ENCODE results near the gene SLC44A2.
A peak's percentile ranks its signal among the peaks of the same experiment; 100 is the strongest.

The SLC44A2 gene

DNA sequence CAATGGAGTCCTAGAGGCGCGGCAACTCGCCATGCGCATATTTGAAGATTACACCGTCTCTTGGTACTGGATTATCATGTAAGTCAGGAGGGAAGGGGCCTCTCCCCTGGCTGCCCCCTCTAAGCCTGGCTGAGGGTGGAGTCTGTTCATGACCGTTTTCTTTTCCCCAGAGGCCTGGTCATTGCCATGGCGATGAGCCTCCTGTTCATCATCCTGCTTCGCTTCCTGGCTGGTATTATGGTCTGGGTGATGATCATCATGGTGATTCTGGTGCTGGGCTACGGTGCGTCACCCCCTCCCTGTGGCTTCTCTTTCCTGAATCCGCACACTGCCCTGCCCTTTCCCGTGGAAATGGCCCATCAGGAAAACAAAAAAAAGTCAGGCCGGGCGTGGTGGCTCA is 6.5 kb downstream of the SLC44A2 start:
- TF ChIP-seq, protein P1, sequence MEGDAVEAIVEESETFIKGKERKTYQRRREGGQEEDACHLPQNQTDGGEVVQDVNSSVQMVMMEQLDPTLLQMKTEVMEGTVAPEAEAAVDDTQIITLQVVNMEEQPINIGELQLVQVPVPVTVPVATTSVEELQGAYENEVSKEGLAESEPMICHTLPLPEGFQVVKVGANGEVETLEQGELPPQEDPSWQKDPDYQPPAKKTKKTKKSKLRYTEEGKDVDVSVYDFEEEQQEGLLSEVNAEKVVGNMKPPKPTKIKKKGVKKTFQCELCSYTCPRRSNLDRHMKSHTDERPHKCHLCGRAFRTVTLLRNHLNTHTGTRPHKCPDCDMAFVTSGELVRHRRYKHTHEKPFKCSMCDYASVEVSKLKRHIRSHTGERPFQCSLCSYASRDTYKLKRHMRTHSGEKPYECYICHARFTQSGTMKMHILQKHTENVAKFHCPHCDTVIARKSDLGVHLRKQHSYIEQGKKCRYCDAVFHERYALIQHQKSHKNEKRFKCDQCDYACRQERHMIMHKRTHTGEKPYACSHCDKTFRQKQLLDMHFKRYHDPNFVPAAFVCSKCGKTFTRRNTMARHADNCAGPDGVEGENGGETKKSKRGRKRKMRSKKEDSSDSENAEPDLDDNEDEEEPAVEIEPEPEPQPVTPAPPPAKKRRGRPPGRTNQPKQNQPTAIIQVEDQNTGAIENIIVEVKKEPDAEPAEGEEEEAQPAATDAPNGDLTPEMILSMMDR (IDR thresholded peaks at IDR 0.05; ENCODE audit: extremely low read depth, missing control alignments): no peak

DNA sequence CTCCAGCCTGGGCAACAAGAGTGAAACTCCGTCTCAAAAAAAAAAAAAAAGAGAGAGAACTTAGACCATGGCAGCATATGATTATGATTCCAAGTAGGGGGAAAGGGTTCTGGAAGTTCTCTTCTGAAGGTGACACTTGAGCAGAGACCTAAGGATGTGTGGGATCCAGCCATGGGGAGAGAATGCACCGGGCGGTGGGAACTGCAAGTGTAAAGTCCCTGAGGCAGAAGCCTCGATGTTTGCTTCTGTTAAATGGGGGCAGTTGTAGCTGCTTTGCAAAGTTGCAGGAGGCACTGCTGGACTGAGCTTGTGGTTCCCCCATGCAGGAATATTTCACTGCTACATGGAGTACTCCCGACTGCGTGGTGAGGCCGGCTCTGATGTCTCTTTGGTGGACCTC is 9.1 kb downstream of the SLC44A2 start:
- TF ChIP-seq, protein P1 (IDR thresholded peaks at IDR 0.05; ENCODE audit: extremely low read depth, missing control alignments): no peak
- no peak for DNase-seq (ENCODE audit: low spot score)

More for the DNA sequence above, 6.5 kb downstream of the SLC44A2 start:
- peak; percentile 4 for DNase-seq (ENCODE audit: low spot score)

DNA sequence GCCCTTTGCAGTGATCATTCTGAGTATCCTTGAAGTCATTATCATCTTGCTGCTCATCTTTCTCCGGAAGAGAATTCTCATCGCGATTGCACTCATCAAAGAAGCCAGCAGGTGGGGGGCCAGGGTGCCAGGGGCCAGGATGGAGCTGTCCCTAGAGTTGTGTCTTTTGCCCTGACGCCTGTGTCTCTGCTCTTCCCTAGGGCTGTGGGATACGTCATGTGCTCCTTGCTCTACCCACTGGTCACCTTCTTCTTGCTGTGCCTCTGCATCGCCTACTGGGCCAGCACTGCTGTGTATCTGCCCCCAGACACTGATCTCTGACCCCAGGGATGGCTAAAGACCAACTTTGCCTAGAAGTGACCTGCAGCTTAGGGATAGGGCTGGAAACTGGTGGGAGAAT is 9.6 kb downstream of the SLC44A2 start:
- DNase-seq (ENCODE audit: low spot score): no peak
- TF ChIP-seq, protein P1 (IDR thresholded peaks at IDR 0.05; ENCODE audit: extremely low read depth, missing control alignments): no peak

DNA sequence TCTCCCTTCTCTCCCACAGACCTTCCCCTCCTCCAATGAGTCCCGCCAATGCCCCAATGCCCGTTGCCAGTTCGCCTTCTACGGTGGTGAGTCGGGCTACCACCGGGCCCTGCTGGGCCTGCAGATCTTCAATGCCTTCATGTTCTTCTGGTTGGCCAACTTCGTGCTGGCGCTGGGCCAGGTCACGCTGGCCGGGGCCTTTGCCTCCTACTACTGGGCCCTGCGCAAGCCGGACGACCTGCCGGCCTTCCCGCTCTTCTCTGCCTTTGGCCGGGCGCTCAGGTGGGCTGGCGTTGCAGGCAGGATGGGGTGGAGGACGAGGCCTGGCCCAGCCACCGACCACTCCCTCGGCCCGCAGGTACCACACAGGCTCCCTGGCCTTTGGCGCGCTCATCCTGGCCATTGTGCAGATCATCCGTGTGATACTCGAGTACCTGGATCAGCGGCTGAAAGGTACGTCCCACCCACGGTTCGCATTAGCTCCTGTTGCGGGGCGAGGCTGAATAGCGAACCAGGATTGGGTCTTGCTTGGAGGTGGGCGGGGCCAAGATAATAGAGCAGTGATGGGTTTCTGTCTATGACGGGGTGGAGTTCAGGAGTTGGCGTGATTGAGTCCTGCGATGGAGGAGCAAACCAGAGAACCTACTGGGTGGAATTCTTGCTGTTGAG is 11.1 kb downstream of the SLC44A2 start:
- TF ChIP-seq, protein P1 (IDR thresholded peaks at IDR 0.05; ENCODE audit: extremely low read depth, missing control alignments): no peak
- no peak for DNase-seq (ENCODE audit: low spot score)

DNA sequence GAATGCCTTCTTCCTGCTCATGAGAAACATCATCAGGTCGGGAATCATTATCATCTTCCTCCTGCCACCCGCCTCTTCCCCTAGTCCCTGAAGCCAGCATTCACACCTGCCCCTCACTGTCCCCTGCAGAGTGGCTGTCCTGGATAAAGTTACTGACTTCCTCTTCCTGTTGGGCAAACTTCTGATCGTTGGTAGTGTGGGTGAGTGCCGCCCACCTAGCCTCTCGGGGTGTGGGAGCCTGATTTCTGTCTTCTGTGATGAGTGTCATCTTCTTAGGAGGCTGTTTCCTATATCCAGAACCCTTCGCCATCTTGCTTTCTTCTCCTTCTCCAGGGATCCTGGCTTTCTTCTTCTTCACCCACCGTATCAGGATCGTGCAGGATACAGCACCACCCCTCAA is 12.5 kb downstream of the SLC44A2 start:
- TF ChIP-seq, protein P1 (IDR thresholded peaks at IDR 0.05; ENCODE audit: extremely low read depth, missing control alignments): no peak
- DNase-seq (ENCODE audit: low spot score): no peak

DNA sequence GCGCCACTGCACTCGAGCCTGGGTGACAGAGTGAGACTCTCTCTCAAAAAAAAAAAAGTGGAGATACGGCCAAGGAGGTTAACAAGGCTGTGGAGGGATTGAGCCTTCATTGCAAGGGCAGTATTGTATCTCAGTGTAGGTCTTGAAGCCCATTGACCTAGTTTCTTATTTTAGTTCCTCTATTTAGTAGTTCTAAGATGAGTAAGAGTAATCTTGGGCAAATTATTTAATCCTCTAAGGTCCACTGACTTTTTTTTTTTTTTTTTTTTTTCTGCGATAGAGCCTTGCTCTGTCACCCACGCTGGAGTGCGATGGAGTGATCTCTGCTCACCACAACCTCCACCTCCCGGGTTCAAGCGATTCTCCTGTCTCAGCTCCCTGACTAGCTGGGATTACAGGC is 14.5 kb downstream of the SLC44A2 start:
- DNase-seq (ENCODE audit: low spot score): peak; percentile 89
- TF ChIP-seq, protein P1 (IDR thresholded peaks at IDR 0.05; ENCODE audit: extremely low read depth, missing control alignments): no peak

DNA sequence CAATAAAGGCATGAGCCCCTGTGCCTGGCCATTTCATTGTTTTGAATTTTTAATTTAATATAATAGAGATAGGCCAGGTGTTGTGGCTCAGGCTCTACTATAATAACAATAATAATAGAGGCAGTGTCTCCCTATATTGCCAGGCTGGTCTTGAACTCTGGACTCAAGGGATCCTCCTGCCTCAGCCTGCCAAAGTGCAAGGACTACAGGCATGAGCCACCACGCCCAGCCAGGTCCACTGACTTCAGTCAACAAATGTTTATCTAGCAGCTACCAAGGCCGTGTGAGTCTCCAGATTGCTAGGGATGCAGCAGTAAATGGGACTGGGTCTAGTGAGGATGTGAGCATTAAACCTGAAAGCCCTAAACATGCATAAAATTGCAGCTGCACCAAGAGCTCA is 15.0 kb downstream of the SLC44A2 start:
- no peak for DNase-seq (ENCODE audit: low spot score)
- TF ChIP-seq, protein P1 (IDR thresholded peaks at IDR 0.05; ENCODE audit: extremely low read depth, missing control alignments): no peak
